Stomach (tissue), 4 donors: ENCODE measurements around the gene CREB3L1.

Experiments
- CTCF ChIP-seq, 7 experiments: fragments of 450-650 bp in 4 of 7; fragments of 200-600 bp in 3 of 7; sonication (generic) in 3 of 7; IDR thresholded peaks; one replicate each; pipeline ENCODE4 v1.5.1; 2016 to 2019; ENCODE audit warnings: antibody characterized with exemption in 7 of 7, control low read depth in 2 of 7, mild to moderate bottlenecking in 1 of 7
- POLR2AphosphoS5 ChIP-seq, 3 donors: sonication (generic); formaldehyde crosslinking; IDR thresholded peaks; one replicate each; pipeline ENCODE4 v1.6.1; 2016; ENCODE audit warnings: antibody characterized with exemption in 3 of 3

- TF ChIP-seq CTCF (IDR thresholded peaks at IDR 0.05) (no peak), POLR2AphosphoS5 (IDR thresholded peaks at IDR 0.05) (no peak)
These were observed 60.3 kb downstream of the CREB3L1 start for GRCh38 chr11:46337626-46338345.
